ENCODE results near the gene MDN1. TPM values are rescaled to one million over a fixed set of nuclear protein-coding genes. Genes with fewer than 3 reads are reported as not detected.

Gene MDN1
- total and polyA plus RNA-seq, 2 of the 8 experiments (the other 6 are each of a cell fraction or from before 2014, with no cell fraction given), result 53.5 to 179 TPM

DNA sequence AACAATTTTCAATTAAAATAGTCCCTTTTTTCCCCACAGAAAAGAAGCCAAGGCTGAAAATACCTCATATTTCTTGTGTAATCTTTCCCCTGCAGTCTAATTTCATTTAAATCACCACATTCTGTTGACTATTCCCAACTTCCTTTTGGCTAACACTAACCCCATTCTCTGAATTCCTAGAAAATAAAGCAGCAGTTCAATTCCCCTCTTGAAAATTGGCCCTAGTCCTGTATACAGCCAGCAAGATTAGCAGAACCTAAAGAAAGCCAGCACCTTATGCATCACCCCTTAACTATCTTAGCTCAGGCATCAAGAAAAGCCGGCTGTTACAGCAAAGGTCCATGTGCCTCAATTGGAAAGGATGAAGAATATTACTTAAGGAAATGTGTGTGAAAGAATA, 69.7 kb downstream of the MDN1 start:
- DNase-seq (ENCODE audit: low read depth in 1 of 2, low spot score in 2 of 2), result no peak

More for the DNA sequence above, 69.7 kb downstream of the MDN1 start:
- no peak overlapping the region for H4K91ac ChIP-seq (replicated peaks; ENCODE audit: insufficient read length, low read length)
- peaks cover 31 to 89% (median 70%) of the 10 kb centered on the region in 4 experiments for H3K36me3 ChIP-seq (ENCODE audit: control insufficient read depth in 2 of 4, insufficient read depth in 4 of 4, low read length in 3 of 4)
- no peak overlapping the region for H3K27ac ChIP-seq (ENCODE audit: low read depth, low read length)
- H3K79me2 ChIP-seq (ENCODE audit: control insufficient read depth in 1 of 2, insufficient read depth in 2 of 2, low read length in 2 of 2), result no peaks in the 10 kb centered on the region
- no peaks in the 10 kb centered on the region for H3K23me2 ChIP-seq (ENCODE audit: low read depth, low read length)
- H2BK12ac ChIP-seq (ENCODE audit: low read depth, low read length), result no peak overlapping the region
- CTCF ChIA-PET (ENCODE audit: partially characterized antibody), result interaction anchor here (1.6 kb wide), 1 partner anchor 43 kb away, joined by 4 read pairs; no protein-coding TSS in a partner anchor
- no peaks in the 10 kb centered on the region for H3K27me3 ChIP-seq (replicated peaks in 1 of 4; ENCODE audit: control insufficient read depth in 3 of 4, extremely low read depth in 1 of 4, insufficient read depth in 3 of 4, low read length in 3 of 4)
- TF ChIP-seq CBX8 (IDR thresholded peaks at IDR 0.05; ENCODE audit: borderline replicate concordance, low read depth, low read length) (no peak), MAFK (IDR thresholded peaks at IDR 0.05; ENCODE audit: low read depth, low read length) (no peak), SIN3A (conservative IDR thresholded peaks at IDR 0.05 in 1 of 2, IDR thresholded peaks at IDR 0.05 in 1 of 2; ENCODE audit: low read depth in 1 of 2, low read length in 2 of 2) (no peak), USF2 (IDR thresholded peaks at IDR 0.05; ENCODE audit: low read length) (no peak), SP1 (IDR thresholded peaks at IDR 0.05; ENCODE audit: low read depth, low read length) (no peak), GABPA (IDR thresholded peaks at IDR 0.05; ENCODE audit: borderline replicate concordance, insufficient read depth, low read length) (no peak), NRF1 (IDR thresholded peaks at IDR 0.05; ENCODE audit: low read depth, low read length) (no peak), JUND (IDR thresholded peaks at IDR 0.05; ENCODE audit: low read length) (no peak), POLR2AphosphoS5 (IDR thresholded peaks at IDR 0.05; ENCODE audit: low read depth, low read length) (no peak), CHD2 (IDR thresholded peaks at IDR 0.05; ENCODE audit: low read length) (no peak), BCL11A (IDR thresholded peaks at IDR 0.05; ENCODE audit: low read depth in 2 of 2, low read length in 2 of 2) (no peak)
- TF ChIP-seq, protein P1, sequence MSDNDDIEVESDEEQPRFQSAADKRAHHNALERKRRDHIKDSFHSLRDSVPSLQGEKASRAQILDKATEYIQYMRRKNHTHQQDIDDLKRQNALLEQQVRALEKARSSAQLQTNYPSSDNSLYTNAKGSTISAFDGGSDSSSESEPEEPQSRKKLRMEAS (IDR thresholded peaks at IDR 0.05), result no peak
- no peak overlapping the region for H2BK20ac ChIP-seq (ENCODE audit: low read length)
- no peaks in the 10 kb centered on the region for H3K9me3 ChIP-seq (ENCODE audit: insufficient read depth in 2 of 2, low read depth in 1 of 2, low read length in 1 of 2)
- no peak overlapping the region for H3K56ac ChIP-seq (replicated peaks; ENCODE audit: insufficient read length, low read depth, low read length)
- H3K79me1 ChIP-seq (ENCODE audit: low read depth, low read length), result no peaks in the 10 kb centered on the region
- WGBS, 2 experiments (ENCODE audit: extremely low coverage in 1 of 2, insufficient coverage in 1 of 2, insufficient read length in 1 of 2, insufficient replicate concordance in 2 of 2, low coverage in 1 of 2, low lambda C conversion rate in 2 of 2, missing lambda C conversion rate in 1 of 2), result 84% methylated on average over 1 of the region's 1 CpG; no CpG with 5 or more reads in 1 of the 2 experiments
- H3K14ac ChIP-seq (ENCODE audit: insufficient read length), result no peak overlapping the region
- H2AK5ac ChIP-seq (ENCODE audit: low read depth, low read length), result no peak overlapping the region
- no peak overlapping the region for H3K9ac ChIP-seq (replicated peaks in 1 of 4; ENCODE audit: extremely low read depth in 1 of 4, low read depth in 3 of 4, low read length in 3 of 4)
- no peak overlapping the region for H4K8ac ChIP-seq (ENCODE audit: extremely low read depth, insufficient read depth, low read length)
- POLR2A ChIA-PET (ENCODE audit: partially characterized antibody), result interaction anchor here (0.7 kb wide), 1 partner anchor 82 kb away, joined by 3 read pairs; no protein-coding TSS in a partner anchor
- H3K4ac ChIP-seq (replicated peaks; ENCODE audit: insufficient read length, low read depth, low read length), result no peak overlapping the region
- H3K23ac ChIP-seq (ENCODE audit: insufficient read length), result no peak overlapping the region
- no peak overlapping the region for H3K4me2 ChIP-seq (ENCODE audit: insufficient read depth in 1 of 2, low read depth in 2 of 2, low read length in 2 of 2)
- no peak for FAIRE-seq
- H2BK120ac ChIP-seq (replicated peaks; ENCODE audit: low read depth, low read length), result no peak overlapping the region
- no peak overlapping the region for H4K5ac ChIP-seq (ENCODE audit: insufficient read length, low read depth, low read length)
- H2BK5ac ChIP-seq (ENCODE audit: low read depth, low read length), result no peak overlapping the region
- H2BK15ac ChIP-seq (ENCODE audit: low read length), result no peak overlapping the region
- no peak overlapping the region for H3K18ac ChIP-seq (ENCODE audit: extremely low read depth, low read length)
- no peak overlapping the region for H3K4me3 ChIP-seq (ENCODE audit: extremely low read depth in 1 of 4, insufficient read depth in 2 of 4, low read depth in 3 of 4, low read length in 4 of 4)
- H3K4me1 ChIP-seq (replicated peaks in 1 of 4; ENCODE audit: control insufficient read depth in 3 of 4, insufficient read depth in 4 of 4, low read length in 3 of 4), result no peaks in the 10 kb centered on the region
- peaks cover 0 to 2% of the 10 kb centered on the region in 2 experiments for H4K20me1 ChIP-seq (replicated peaks in 1 of 2; ENCODE audit: control insufficient read depth in 1 of 2, insufficient read depth in 2 of 2, low read length in 2 of 2)
- no peak overlapping the region for H2AFZ ChIP-seq (ENCODE audit: low read length)
